DMS 273 (cell line): ENCODE results near the gene PRSS38.
"Not testable (repeated sequence)": the region's sequence is repeated elsewhere in the genome, so short reads cannot be mapped to it uniquely, and the experiment has no call there.

Source experiments
- DNase-seq: peaks from one replicate; lab custom pipeline; 2025; ENCODE audit not compliant: unreplicated experiment; lab: John Stamatoyannopoulos, UW

The PRSS38 gene

GRCh38 chr1:227838181-227838580 lies 22.7 kb downstream of the PRSS38 start:
- no peak for DNase-seq

GRCh38 chr1:227841096-227841495 lies 25.6 kb downstream of the PRSS38 start:
- peak; percentile 68 for DNase-seq

DNA sequence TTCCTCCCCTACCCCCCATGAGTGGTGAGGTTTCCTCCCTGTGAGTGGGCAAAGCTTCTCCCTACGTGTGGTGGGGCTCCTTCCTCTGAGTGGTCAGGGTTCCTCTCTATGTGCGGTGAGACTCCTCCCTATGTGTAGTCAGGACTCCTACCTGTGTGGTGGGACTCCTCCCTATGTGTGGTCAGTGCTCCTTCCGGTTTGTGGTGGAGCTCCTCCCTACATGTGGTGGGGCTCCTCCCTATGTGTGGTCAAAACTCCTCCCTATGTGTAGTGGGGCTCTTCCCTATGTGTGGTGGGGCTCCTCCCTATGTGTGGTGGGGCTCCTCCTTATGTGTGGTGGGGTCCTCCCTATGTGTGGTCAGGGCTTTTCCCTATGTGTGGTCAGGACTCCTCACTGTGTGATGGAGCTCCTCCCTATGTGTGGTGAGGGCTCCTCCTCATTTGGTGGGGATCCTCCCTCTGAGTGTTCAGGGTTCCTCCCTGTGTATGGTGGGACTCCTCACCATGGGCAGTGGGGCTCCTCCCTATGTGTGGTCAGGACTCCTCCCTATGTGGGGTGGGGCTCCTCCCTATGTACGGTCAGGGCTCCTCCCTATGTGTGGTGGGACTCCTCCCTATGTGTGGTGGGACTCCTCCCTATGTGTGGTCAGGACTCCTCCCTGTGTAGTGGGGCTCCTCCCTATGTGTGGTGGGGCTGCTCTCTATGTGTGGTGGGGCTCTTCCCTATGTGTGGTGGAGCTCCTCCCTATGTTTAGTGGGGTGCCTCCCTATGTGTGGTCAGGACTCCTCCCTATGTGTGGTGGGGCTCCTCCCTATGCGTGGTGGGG lies 29.1 kb downstream of the PRSS38 start:
- DNase-seq: no peak

DNA sequence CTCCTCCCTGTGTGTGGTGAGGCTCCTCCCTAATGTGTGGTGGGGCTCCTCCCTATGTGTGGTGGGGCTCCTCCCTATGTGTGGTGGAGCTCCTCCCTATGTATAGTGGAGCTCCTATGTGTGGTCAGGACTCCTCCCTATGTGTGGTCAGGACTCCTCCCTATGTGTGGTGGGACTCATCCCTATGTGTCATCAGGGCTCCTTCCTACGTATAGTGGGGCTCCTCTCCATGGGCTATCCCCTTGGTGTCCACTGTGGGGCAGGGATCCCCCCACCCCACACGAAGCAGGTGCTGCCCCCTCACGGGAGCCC lies 29.6 kb downstream of the PRSS38 start:
- DNase-seq: no peak

DNA sequence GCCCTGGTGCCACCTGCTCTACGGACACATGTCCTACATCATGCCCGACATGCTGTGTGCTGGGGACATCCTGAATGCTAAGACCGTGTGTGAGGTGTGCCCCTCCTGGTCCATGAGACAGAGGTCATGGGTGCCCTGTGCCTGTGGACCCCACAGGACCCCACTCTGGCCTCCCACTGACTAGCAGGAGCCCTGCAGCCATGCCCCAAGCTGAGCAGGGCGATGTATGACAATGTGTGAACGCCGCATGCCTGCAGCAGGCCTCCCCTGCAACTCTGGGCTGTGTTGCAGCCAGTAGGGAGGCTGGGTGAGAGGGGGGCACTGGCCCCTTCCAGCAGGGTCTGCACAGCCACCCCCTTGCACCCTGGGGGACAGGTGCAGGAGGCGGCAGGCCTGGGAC lies 30.0 kb downstream of the PRSS38 start:
- no peak for DNase-seq

DNA sequence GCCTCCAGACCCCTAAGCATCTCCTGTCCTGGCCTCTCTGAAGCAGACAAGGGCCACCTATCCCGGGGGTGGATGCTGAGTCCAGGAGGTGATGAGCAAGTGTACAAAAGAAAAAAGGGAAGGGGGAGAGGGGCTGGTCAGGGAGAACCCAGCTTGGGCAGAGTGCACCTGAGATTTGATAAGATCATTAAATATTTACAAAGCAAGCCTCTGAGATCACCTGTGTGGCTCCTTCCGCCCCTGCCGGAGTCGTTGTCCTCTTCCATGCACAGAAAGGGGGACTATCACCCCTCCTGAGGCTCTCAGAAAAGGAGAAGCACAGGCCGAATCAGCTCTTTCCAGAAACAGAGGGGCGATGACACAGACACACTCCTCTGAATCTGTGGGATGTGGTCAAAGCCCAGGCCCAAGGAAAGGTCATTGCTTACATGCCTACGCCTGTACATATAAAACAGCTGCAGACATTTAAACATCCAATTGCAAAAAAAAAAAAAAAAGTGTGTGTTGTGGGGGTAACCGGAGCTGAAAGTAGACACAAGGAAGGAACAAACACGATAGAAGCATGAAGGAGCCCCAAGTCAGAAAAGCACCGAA lies 30.9 kb downstream of the PRSS38 start:
- DNase-seq: no peak

- DNase-seq: not testable (repeated sequence)
These were observed 31.6 kb downstream of the PRSS38 start for GRCh38 chr1:227847046-227847445.

DNA sequence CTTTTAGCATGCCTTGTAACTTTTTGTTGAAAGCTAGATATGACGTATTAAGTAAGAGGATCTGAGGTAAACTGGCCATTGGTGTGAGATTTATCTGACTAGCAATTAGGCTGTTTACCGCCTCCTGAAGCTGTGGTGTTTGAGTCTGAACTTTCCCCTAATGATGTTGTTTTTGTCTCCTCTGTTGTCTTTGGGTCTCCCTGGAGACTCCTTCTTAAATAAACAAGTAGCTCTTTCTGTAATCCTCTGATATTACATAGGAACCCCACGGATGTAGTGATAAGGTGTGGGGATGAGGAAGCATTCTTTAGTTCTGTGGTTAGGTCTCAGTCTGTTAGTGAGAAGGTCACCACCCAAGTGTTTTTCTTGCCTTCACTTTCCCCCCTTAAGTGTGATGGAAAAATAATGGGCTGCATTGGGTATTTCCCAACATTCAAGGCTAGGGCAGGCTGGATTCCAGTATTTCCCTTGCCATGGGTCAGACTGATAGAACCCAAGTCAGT lies 33.0 kb downstream of the PRSS38 start:
- DNase-seq: no peak

DNA sequence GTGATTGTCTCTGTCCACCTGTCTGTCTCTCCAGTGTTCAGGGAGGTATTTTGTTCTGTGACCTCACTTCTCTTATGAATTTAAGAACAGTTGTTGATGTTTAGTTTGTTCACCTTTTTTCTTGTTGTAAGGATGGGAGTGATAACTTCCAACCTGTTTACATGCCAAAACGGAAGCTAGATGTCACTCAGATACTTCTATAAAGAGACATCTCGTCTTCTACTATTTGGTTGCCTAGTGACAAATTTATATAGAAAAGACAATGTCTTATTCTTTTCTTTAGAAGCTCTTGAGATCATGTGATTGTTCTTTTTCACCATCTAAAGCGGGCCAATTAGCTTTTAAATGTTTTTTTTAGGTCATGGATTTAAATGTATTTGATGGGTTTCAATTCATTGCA lies 33.8 kb downstream of the PRSS38 start:
- no peak for DNase-seq

- DNase-seq: no peak
These were observed 38.7 kb downstream of the PRSS38 start for GRCh38 chr1:227854189-227854588.

GRCh38 chr1:227855687-227856086 lies 40.2 kb downstream of the PRSS38 start:
- DNase-seq: no peak

- no peak for DNase-seq
These were observed 40.8 kb downstream of the PRSS38 start for GRCh38 chr1:227856147-227856858.

GRCh38 chr1:227864882-227865281 lies 49.4 kb downstream of the PRSS38 start:
- no peak for DNase-seq

GRCh38 chr1:227869279-227869842 lies 53.9 kb downstream of the PRSS38 start:
- DNase-seq: no peak

GRCh38 chr1:227869851-227870305 lies 54.4 kb downstream of the PRSS38 start:
- peak; percentile 74 for DNase-seq

GRCh38 chr1:227870366-227870765 lies 54.9 kb downstream of the PRSS38 start:
- no peak for DNase-seq

DNA sequence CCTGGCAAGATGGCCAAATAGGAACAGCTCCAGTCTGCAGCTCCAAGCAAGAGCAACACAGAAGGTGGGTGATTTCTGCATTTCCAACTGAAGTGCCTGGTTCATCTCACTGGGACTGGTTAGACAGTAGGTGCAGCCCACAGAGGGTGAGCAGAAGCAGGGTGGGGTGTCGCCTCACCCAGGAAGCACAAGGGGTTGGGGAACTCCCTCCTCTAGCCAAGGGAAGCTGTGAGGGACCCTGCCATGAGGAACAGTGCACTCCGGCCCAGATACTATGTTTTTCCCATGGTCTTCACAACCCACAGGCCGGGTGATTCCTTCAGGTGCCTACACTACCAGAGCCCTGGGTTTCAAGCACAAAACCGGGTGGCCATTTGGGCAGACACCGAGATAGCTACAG lies 56.4 kb downstream of the PRSS38 start:
- not testable (repeated sequence) for DNase-seq

GRCh38 chr1:227877810-227878209 lies 62.3 kb downstream of the PRSS38 start:
- DNase-seq: not testable (repeated sequence)

GRCh38 chr1:227880342-227880924 lies 65.0 kb downstream of the PRSS38 start:
- DNase-seq: no peak

DNA sequence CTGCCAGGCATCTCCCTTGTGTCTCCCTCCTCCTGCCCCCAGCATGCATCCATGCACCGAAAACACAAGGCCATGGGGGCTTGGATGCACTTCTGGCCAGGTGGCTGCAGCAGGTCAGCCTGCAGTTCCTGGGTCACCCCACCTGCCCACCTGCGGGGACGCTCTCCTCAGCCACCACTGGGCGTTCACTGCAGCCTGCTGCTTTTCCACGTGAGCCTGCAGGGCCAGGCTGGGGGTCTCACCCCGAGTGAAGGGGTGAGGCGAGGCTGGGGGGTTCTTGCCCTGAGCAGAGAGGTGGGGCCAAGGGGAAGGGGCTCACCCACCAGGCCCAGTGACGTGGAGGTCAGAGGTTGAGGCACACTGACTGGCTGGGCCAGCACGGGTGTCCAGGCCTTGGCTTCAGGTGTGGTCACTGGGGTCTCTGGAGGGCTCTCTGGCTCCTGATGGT lies 67.6 kb downstream of the PRSS38 start:
- DNase-seq: no peak

DNA sequence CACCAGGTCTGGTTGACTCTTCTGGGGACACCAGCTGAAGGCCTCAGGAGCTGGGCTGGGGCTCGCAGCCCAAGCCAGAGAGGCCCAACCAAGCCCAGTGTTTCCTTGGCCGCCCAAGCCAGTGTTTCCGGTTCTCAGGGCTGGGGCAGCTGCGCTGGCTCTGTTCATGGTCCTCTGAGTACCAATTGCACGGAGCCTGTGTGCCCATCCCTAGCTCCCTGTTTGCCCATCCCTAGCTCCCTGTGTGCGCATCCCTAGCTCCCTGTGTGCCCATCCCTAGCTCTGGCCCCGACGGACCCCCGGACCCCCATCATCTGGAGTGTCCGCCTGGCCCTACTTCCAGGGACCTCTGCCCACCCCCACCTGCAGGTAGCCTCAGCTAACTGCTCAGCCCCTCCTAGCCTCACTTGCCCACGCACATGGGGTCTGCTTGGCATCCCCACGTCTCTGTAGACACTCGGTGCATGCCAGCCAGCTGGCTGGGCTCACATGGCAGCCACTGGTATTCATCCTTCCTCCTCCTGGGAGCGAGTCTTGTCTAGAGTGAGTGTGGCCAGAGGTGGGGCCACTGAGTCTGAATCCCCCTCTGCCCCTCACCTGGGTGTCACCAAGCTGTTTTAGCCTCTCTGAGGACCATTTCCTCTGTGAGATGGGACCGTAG lies 68.3 kb downstream of the PRSS38 start:
- no peak for DNase-seq
